Fibroblast of lung (primary cell): ENCODE data around the gene ZBTB17.

Source experiments
- EZH2 ChIP-seq: IDR thresholded peaks from 2 replicates; pipeline ENCODE4 v1.5.1; 2012; ENCODE audit warnings: low read length, control low read depth, mild to moderate bottlenecking; ENCODE audit errors: missing control alignments
- TF ChIP-seq, protein P1 (sequence below), 2 donors: IDR thresholded peaks in 1 of 2; conservative IDR thresholded peaks in 1 of 2; 1 replicate in 1 of 2; 2 replicates in 1 of 2; pipeline ENCODE4 v1.5.1; 2011 to 2012; ENCODE audit warnings: low read length in 2 of 2, control low read depth in 1 of 2, inconsistent platforms in 1 of 2, low read depth in 1 of 2, mild to moderate bottlenecking in 1 of 2

DNA sequence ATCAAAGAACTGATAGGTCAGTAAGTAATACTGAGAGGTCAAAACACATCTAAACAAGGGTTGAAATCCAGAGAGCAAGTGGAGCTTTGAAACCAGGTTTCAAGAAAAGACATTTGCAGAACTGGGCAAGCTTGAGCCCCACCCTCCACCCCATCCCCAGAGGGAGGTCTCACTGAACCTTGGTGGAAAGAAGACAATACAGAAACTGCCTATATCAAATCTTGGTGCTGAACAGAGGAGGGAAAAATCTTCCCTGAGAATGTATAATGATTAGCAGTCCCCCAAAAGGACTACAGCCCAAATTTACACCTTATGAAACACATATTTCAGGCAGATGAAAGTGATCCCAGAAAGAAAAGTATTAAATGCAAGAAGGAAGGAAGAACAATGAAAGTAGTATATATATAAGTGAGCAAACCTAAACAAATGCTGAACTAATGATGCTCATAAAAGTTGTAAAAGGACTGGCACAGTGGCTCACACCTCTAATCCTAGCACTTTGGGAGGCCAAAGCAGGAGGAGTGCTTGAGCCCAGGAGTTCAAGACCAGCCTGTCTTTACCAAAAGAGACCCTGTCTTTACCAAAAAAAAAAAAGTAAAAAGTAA, 12.4 kb downstream of the ZBTB17 start:
- TF ChIP-seq, protein P1, sequence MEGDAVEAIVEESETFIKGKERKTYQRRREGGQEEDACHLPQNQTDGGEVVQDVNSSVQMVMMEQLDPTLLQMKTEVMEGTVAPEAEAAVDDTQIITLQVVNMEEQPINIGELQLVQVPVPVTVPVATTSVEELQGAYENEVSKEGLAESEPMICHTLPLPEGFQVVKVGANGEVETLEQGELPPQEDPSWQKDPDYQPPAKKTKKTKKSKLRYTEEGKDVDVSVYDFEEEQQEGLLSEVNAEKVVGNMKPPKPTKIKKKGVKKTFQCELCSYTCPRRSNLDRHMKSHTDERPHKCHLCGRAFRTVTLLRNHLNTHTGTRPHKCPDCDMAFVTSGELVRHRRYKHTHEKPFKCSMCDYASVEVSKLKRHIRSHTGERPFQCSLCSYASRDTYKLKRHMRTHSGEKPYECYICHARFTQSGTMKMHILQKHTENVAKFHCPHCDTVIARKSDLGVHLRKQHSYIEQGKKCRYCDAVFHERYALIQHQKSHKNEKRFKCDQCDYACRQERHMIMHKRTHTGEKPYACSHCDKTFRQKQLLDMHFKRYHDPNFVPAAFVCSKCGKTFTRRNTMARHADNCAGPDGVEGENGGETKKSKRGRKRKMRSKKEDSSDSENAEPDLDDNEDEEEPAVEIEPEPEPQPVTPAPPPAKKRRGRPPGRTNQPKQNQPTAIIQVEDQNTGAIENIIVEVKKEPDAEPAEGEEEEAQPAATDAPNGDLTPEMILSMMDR (conservative IDR thresholded peaks at IDR 0.05 in 1 of 2, IDR thresholded peaks at IDR 0.05 in 1 of 2; ENCODE audit: low read depth in 1 of 2, low read length in 2 of 2), result no peak
- TF ChIP-seq EZH2, result no peak
